A549 (cell line): Measurements from ENCODE around the gene TBC1D14.

Experiments
- POLR2AphosphoS2 ChIP-seq: conservative IDR thresholded peaks from 2 replicates; pipeline ENCODE4 v1.6.1; 2012; ENCODE audit warnings: low read length, improper control_type of control experiment, inconsistent platforms
- SMC3 ChIP-seq: fragments of >200 bp; sonication (Bioruptor Twin); formaldehyde crosslinking; IDR thresholded peaks from 3 replicates; pipeline ENCODE4 v1.6.1; 2018; ENCODE audit warnings: inconsistent platforms
- SREBF2 ChIP-seq: fragments of 450-650 bp; IDR thresholded peaks from 2 replicates; pipeline ENCODE4 v1.6.1; 2014; ENCODE audit warnings: mild to moderate bottlenecking, moderate library complexity
- TF ChIP-seq, protein P1 (sequence below): fragments of >200 bp; sonication (Bioruptor Twin); formaldehyde crosslinking; IDR thresholded peaks from 3 replicates; pipeline ENCODE4 v1.5.1; 2016
- TF ChIP-seq, protein P2 (sequence below): IDR thresholded peaks from 2 replicates; pipeline ENCODE4 v1.6.1; 2012

DNA sequence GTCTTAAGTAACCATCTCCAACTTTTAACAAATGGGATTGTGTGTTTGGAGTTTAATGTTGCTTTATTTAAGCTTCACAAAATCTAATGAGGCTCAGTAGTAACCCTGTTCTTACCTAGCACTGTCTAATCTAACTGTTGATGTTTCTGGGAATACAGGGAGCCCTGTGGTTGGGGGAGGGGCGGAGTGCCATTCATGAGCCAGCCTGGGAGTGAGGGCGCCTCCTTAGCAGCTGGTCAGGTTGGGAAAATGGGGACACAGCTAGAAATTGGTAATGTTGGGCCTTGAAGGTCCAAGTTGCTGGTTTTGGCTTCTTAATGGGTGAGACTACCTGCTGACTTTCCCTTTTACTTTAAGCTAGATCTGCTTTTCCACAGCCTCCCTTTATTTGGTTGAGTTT is 110.7 kb downstream of the TBC1D14 start:
- TF ChIP-seq, protein P1, sequence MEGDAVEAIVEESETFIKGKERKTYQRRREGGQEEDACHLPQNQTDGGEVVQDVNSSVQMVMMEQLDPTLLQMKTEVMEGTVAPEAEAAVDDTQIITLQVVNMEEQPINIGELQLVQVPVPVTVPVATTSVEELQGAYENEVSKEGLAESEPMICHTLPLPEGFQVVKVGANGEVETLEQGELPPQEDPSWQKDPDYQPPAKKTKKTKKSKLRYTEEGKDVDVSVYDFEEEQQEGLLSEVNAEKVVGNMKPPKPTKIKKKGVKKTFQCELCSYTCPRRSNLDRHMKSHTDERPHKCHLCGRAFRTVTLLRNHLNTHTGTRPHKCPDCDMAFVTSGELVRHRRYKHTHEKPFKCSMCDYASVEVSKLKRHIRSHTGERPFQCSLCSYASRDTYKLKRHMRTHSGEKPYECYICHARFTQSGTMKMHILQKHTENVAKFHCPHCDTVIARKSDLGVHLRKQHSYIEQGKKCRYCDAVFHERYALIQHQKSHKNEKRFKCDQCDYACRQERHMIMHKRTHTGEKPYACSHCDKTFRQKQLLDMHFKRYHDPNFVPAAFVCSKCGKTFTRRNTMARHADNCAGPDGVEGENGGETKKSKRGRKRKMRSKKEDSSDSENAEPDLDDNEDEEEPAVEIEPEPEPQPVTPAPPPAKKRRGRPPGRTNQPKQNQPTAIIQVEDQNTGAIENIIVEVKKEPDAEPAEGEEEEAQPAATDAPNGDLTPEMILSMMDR = no peak
- TF ChIP-seq SMC3 (no peak), POLR2AphosphoS2 (no peak), SREBF2 (no peak)
- TF ChIP-seq, protein P2, sequence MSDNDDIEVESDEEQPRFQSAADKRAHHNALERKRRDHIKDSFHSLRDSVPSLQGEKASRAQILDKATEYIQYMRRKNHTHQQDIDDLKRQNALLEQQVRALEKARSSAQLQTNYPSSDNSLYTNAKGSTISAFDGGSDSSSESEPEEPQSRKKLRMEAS = no peak
